Kidney epithelial cell (primary cell): ENCODE results near the gene GLIS1. TPM values are rescaled to one million over a fixed set of nuclear protein-coding genes. Genes with fewer than 3 reads are reported as not detected.

ENCODE experiments used
- DNase-seq: peaks from one replicate; pipeline ENCODE4 v3.0.0-alpha.2; 2010; ENCODE audit warnings: low read depth
- H3K27me3 ChIP-seq: 2 replicates; pipeline ENCODE4 v1.6.0; 2011; ENCODE audit warnings: low read length; ENCODE audit not compliant: control insufficient read depth, insufficient read depth
- H3K36me3 ChIP-seq: 2 replicates; pipeline ENCODE4 v1.5.1; 2011; ENCODE audit warnings: low read length; ENCODE audit not compliant: control insufficient read depth, insufficient read depth
- H3K4me3 ChIP-seq: 2 replicates; pipeline ENCODE4 v1.5.1; 2011; ENCODE audit warnings: low read depth, mild to moderate bottlenecking, control low read depth, low read length
- total RNA-seq: library from RNA; depleted of rRNA; stranded (reverse); fragments of >200 nt; gene quantifications from 2 replicates; pipeline ENCODE4 v1.2.3, GENCODE V29; 2015
- TF ChIP-seq, protein P1 (sequence below): IDR thresholded peaks from 2 replicates; pipeline ENCODE4 v1.5.1; 2011; ENCODE audit warnings: mild to moderate bottlenecking, moderate library complexity, low read length, control low read depth, inconsistent platforms; ENCODE audit not compliant: insufficient read depth, poor library complexity, severe bottlenecking

GLIS1 gene
- total RNA-seq, 1 donor from 2014 or later = 0.63 TPM

DNA sequence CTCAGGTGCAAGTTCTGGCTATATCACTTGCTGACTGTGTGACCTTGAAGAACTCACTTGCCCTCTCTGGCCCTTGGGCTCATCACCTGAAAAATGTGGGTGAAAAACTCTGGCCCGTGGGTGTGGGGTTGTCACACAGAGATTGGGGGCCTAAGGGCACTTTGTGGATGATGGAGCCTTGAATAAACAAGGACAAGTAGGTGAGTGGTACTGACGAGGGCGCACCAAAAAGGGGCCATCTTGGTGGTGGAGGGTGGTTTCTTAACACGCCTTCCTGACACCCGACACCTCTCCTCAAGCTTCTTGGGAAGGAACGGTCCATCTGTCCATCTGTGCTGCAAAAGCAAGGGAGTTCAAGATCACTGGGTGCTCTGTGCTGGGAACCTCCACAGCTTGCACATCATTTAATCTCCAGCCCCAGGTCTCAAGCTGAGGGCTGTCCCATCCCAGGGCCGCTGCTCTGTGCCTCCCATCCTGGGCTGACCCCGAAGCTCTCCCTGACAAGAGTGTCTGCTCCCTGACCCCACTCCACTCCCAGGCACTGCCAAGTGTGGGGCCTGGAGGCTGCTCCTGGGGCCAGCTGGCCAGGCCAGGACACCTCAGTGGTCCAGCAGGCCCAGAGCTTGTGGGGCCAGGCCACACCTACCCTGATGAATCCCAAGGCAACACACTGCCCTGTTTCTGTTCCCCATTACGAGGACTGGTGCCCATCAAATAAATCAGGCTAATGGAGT, 97.3 kb downstream of the GLIS1 start:
- TF ChIP-seq, protein P1, sequence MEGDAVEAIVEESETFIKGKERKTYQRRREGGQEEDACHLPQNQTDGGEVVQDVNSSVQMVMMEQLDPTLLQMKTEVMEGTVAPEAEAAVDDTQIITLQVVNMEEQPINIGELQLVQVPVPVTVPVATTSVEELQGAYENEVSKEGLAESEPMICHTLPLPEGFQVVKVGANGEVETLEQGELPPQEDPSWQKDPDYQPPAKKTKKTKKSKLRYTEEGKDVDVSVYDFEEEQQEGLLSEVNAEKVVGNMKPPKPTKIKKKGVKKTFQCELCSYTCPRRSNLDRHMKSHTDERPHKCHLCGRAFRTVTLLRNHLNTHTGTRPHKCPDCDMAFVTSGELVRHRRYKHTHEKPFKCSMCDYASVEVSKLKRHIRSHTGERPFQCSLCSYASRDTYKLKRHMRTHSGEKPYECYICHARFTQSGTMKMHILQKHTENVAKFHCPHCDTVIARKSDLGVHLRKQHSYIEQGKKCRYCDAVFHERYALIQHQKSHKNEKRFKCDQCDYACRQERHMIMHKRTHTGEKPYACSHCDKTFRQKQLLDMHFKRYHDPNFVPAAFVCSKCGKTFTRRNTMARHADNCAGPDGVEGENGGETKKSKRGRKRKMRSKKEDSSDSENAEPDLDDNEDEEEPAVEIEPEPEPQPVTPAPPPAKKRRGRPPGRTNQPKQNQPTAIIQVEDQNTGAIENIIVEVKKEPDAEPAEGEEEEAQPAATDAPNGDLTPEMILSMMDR = no peak
- Histone ChIP-seq H3K36me3 (no peaks in the 10 kb centered on the region), H3K4me3 (no peak overlapping the region), H3K27me3 (no peaks in the 10 kb centered on the region)
- no peak for DNase-seq

DNA sequence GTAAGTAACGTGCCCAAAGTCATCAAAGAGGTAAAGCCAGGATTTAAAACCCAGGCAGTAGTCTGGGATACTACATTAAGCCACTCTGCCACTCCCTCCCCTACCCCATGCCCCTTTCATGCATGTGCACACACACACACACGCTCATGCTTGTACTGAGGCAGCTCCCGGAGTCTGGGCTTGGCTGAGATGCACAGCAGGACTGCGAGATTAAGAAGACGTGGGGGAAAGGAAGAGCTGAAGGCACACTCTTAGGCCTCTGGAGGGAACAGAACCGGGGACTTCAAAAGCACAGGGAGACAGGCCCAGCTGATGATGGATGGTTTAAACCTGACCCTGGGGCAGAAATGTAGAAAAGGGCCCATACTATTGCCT, 98.3 kb downstream of the GLIS1 start:
- TF ChIP-seq, protein P1 = no peak
- no peaks in the 10 kb centered on the region for H3K36me3 ChIP-seq
- H3K4me3 ChIP-seq = no peak overlapping the region
- H3K27me3 ChIP-seq = no peaks in the 10 kb centered on the region
- DNase-seq = no peak

DNA sequence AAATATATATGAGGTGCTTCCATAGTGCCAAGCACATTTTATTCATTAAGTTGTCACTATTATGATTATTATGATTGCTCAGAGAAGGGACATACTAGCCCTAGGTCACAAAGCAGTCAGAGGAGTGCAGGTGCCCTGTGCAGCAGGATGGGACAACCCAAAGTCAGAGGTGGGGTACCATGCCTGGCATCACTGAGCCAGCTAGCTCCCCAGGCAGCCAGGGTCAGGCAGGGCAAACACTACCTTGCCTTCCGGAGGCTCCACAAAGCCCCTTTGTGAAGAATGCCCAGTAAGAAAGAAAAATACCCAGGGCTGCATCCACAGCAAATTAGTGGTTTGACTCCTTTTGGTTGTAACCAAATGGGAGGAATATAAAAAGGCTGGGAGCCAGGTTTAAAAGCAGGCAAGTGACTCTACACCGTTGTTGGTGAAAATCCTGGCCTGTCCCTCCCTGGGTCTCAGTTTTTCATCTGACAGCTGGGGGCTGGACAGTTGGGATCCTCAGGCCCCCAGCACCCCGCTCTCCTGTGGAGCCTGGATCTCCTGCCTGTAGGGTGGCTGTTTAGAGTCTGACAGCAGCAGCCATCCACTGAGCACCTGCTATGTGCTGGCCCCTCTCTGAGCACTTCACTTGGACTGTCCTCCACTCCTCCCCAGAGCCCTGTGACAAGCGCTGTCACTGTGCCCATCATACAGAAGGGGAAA, 98.8 kb downstream of the GLIS1 start:
- H3K27me3 ChIP-seq = no peaks in the 10 kb centered on the region
- DNase-seq = no peak
- no peak overlapping the region for H3K4me3 ChIP-seq
- TF ChIP-seq, protein P1 = no peak
- H3K36me3 ChIP-seq = no peaks in the 10 kb centered on the region

DNA sequence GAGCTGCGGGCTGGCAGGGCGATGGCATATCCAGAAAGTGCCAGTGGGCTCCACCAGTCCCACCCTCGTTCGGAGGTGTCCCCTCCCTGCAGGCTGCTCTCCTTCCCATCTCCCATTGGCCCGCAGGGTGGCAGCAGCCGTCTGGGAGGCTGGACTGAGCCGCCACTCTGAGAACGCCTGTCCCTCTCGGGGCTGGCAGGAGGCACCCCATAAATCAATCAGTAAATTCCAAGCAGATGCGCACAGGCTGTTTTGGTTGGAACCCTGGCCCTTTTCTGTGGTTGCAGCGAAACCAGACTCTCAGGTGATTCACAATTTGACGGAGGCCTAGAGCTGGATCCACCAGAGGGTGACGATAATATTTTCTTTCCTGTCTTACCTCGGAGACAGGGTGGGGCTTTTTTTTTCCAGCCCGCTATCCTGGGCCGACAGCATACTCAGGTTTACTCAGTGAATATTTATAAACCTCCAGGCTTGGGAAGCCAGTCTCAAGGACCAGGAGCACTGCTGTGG, 99.7 kb downstream of the GLIS1 start:
- no peak overlapping the region for H3K4me3 ChIP-seq
- DNase-seq = peak; percentile 61
- TF ChIP-seq, protein P1 = peak; percentile 1
- H3K36me3 ChIP-seq = no peaks in the 10 kb centered on the region
- peaks cover 2% of the 10 kb centered on the region for H3K27me3 ChIP-seq

DNA sequence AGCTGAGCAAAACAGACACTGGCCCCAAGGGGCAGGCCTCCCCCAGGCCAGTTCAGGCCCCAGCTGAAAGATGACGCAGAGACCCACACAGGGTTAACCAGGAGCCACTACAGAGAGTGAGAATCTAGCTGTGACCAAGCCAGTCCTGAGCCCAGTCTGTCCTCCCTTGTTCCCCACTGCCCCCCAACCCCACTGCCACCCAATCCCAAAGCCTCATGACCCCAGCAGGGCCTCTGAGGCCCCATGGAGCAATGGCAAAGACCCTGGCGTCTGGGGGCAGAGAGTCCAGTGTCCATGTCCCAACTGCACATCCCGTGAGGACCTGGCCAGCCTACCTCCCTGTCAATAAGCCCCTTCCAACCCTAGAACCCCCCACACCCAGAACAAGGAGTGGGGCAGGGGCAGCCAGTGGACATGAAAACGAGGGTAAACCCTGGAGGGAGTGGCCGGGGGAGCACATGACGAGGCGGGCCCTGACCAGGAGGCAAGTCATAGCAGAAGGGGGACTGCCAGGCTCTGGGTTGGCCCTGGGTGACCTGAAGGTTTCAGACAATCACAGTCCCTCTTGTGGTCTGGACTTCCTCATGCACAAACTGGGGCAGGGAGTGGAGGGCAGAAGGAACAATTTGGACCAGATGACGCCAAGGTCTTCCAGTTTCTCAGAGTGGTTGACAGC, 100.5 kb downstream of the GLIS1 start:
- Histone ChIP-seq H3K4me3 (no peak overlapping the region), H3K36me3 (no peaks in the 10 kb centered on the region), H3K27me3 (peaks cover 2% of the 10 kb centered on the region)
- DNase-seq = no peak
- TF ChIP-seq, protein P1 = no peak
